Vagina (tissue), 2 donors: ENCODE data around the gene RRP12.

Experiments used
- POLR2A ChIP-seq, 2 donors: fragments of 450-650 bp; IDR thresholded peaks; one replicate each; pipeline ENCODE4 v1.6.1; 2017; ENCODE audit warnings: antibody characterized with exemption in 2 of 2, mild to moderate bottlenecking in 2 of 2, moderate library complexity in 2 of 2
- POLR2AphosphoS5 ChIP-seq, 2 donors: sonication (generic); formaldehyde crosslinking; IDR thresholded peaks; one replicate each; pipeline ENCODE4 v1.9.0; 2017; ENCODE audit warnings: antibody characterized with exemption in 2 of 2, mild to moderate bottlenecking in 2 of 2, low read depth in 1 of 2; ENCODE audit not compliant: insufficient read depth in 1 of 2
- TF ChIP-seq, protein P1 (sequence below), 3 experiments: fragments of 450-650 bp in 2 of 3; fragments of 200-600 bp in 1 of 3; sonication (generic) in 1 of 3; IDR thresholded peaks; one replicate each; pipeline ENCODE4 v1.5.1; 2017 to 2019; ENCODE audit warnings: antibody characterized with exemption in 3 of 3, mild to moderate bottlenecking in 2 of 3, moderate library complexity in 2 of 3

DNA sequence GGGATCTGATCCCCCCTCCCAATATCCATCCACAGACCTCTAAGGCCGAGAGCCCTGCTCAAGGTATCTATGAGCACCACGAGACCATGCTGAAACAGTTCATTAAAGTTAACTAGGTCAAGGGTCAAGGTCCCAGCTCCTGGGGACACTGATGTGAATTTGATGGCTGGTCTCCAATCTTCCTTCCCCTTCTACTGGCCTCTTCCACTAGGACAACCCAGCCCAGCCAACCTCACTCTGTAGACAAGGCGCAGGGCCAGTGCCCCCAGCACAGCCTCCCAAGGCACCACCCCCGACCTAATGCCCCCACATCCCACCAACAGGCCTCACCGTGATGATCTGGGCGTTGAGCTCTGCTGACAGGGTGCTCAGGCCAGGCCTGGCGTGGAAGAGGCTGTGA is 15.6 kb downstream of the RRP12 start:
- TF ChIP-seq POLR2AphosphoS5 (IDR thresholded peaks at IDR 0.05; ENCODE audit: insufficient read depth in 1 of 2, low read depth in 1 of 2) (no peak), POLR2A (IDR thresholded peaks at IDR 0.05) (no peak)
- TF ChIP-seq, protein P1, sequence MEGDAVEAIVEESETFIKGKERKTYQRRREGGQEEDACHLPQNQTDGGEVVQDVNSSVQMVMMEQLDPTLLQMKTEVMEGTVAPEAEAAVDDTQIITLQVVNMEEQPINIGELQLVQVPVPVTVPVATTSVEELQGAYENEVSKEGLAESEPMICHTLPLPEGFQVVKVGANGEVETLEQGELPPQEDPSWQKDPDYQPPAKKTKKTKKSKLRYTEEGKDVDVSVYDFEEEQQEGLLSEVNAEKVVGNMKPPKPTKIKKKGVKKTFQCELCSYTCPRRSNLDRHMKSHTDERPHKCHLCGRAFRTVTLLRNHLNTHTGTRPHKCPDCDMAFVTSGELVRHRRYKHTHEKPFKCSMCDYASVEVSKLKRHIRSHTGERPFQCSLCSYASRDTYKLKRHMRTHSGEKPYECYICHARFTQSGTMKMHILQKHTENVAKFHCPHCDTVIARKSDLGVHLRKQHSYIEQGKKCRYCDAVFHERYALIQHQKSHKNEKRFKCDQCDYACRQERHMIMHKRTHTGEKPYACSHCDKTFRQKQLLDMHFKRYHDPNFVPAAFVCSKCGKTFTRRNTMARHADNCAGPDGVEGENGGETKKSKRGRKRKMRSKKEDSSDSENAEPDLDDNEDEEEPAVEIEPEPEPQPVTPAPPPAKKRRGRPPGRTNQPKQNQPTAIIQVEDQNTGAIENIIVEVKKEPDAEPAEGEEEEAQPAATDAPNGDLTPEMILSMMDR (IDR thresholded peaks at IDR 0.05) = no peak
